Retina (tissue), 1 donor: ENCODE results near the gene LYZ.
"Not testable (repeated sequence)": the region's sequence is repeated elsewhere in the genome, so short reads cannot be mapped to it uniquely, and the experiment has no call there.

Experiments
- DNase-seq: peaks from one replicate; pipeline ENCODE4 v3.0.0-alpha.2; 2016

Gene LYZ

DNA sequence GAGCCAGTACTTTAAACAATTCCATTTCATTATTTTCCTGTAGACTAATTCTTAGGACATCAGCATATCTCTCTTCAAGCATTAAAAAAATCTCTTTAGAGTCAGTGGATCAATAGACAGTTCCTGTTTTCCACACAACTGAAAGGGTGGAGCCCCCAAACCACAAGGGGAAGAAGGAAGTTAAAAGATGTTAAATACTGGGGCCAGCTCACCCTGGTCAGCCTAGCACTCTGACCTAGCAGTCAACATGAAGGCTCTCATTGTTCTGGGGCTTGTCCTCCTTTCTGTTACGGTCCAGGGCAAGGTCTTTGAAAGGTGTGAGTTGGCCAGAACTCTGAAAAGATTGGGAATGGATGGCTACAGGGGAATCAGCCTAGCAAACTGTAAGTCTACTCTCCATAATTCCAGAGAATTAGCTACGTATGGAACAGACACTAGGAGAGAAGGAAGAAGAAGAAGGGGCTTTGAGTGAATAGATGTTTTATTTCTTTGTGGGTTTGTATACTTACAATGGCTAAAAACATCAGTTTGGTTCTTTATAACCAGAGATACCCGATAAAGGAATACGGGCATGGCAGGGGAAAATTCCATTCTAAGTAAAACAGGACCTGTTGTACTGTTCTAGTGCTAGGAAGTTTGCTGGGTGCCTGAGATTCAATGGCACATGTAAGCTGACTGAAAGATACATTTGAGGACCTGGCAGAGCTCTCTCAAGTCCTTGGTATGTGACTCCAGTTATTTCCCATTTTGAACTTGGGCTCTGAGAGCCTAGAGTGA is at the start of gene LYZ:
Gene LYZ, plus strand, starts transcription at position 220 of the 777 bp plus-strand sequence. Its CDS starts 28 bp downstream, at position 248.
- DNase-seq = no peak

DNA sequence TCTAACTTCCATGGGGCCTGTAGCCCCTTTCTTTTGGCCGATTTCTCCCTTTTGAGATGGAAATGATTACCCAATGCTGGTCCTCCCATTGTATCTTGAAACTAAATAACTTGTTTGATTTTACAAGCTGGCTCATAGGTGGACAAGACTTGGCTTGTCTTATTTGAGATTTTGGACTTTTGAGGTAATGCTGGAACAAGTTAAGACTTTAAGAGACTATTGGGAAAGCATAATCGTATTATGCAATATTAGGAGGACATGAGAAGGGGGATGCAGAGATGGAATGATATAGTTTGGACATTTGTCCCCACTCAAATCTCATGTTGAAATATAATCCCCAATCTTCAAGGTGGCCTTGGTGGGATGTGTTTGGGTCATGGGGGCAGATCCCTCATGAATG is 49.2 kb upstream of the LYZ start:
- no peak for DNase-seq

- DNase-seq = no peak
These were observed 43.9 kb upstream of the LYZ start for GRCh38 chr12:69304284-69304683.

DNA sequence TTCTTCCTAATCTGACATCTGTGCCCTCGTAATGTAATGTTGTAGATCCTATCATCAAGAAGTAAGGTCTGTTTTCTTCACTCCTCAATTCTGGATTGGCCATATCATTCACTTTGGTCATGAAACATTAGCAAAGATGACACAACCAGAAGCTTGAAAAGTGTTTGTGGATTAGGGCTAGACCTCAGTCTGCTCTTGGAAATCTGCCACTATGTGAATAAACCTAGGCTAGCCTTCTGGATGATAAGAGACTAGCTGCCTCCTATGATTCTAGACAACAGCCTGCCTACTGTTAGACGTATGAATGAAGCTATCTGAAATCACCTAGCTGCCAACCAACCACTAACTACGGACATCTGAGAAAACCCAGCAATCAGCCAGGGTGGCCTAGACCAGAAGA is 38.7 kb upstream of the LYZ start:
- no peak for DNase-seq

DNA sequence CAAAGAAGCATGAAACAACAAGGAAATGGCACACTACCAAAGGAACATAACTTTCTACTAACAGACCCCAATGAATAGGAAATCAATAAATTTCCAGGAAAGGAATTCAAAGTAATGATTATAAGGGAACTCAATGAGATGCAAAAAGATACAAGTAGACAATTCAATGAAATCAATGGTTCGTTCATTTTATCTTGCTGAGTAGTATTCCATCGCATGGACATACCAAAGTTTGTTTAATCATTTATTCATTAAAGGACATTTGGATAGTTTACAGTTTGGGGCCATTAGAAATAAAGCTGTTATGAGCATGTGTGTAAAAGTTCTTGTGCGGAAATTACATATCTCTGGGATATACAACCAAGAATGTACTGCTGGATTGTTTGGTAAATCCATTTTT is 35.0 kb upstream of the LYZ start:
- no peak for DNase-seq

GRCh38 chr12:69316784-69317183 is 31.4 kb upstream of the LYZ start:
- not testable (repeated sequence) for DNase-seq

GRCh38 chr12:69317233-69317632 is 30.9 kb upstream of the LYZ start:
- not testable (repeated sequence) for DNase-seq

GRCh38 chr12:69318225-69318624 is 30.0 kb upstream of the LYZ start:
- DNase-seq = no peak

DNA sequence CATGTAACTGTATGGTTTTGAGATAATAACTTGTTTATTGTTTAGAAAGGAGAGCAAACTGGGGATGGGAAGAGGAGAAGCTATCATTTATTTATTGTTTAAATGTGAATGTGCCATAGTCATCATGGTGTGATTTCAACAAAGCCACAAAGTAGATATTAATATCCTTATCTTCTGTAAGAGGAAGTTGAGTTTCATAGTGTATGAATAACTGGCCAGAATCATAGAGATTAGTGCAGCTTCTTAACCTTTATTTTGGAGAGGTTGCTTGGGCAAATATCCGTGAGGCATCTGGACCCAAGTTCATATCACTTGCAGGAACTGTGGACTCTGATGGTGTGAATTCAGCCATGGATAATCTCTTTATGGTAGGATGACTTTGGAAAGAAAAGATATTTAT is 26.8 kb upstream of the LYZ start:
- DNase-seq = no peak

DNA sequence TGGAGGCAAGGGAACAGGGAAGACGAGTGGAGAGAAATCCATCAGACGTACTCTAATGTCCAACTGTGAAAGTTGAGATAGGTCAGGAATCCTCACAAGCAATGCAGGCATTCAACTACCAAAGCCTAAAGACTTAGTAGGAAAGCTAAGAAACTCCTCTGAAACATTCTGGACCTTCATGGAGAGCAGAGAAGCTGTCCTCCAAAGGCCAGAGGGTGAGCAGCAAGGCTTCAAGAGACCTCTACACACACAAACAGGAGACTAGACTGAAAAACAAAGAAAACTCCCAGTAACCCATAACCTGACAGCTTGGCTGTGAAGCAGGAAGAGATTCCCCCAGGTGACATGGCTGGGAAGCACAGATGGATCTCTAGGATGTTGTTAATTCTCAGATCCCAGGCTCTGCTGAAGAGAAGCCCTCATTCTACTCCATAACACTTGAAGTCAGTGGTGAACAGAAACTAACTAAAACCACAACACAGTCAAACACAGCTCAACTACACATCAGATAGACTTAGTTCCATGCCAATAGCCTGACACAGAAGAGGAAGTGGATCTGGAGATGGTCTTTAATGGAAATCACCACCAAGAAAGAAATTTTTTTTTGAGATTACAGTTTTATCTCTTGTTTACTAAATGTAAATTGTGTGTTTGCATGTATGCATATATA is 23.2 kb upstream of the LYZ start:
- no peak for DNase-seq

DNA sequence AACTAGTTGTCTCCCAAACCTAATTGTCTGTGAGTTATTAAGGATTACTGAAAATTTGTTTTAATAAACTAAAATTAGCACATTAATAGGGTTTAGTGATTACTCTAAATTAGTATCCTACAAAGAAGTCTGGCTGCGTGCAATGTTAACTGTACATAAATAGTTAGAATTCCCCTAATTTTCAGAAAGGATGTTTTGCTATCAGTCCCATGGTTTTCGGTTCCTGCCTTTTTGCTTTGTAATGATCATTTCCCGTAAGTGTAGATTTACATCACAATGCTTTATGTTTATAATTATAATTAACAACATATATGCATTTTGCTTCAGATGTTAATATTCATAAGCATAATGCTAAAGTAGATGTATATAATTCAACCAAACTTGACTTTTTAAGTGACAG is 19.8 kb upstream of the LYZ start:
- no peak for DNase-seq

DNA sequence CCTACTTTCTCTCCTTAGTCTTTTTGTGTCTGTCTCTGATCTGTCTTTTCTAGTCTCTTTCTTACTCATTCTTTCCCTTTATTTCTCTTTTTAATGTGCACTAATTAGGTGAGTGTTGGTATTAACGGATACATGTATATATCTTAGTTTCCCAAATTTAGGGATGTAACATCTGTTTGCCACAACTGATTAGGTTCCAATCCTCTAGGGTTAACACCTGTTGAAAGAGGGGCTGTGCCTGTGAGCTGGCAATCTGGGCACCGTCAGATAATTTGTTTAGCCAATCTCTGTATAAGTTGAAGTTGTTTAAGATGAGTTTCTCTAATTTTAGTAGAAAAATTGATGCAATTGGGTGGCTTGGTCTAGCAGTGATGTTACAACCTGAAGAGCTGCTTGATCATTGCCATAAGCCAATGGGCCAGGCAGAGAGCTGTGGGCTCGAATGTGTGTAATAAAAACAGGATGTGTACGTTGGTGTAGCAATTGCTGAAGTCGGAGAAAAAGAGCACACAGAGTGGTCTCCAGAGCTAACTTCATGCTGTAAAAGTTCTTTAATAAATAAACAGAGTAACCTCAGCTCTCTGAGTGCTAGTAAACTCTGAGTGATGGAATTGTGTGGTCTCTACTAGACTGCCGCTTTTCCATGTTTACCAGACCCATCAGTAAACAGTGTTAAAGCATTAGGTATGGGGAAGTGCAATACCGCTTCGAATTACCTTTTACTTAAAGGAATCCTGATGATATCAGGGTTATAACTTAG is 18.3 kb upstream of the LYZ start:
- DNase-seq = no peak

GRCh38 chr12:69330475-69331473 is 17.4 kb upstream of the LYZ start:
- peak; percentile 57 for DNase-seq

DNA sequence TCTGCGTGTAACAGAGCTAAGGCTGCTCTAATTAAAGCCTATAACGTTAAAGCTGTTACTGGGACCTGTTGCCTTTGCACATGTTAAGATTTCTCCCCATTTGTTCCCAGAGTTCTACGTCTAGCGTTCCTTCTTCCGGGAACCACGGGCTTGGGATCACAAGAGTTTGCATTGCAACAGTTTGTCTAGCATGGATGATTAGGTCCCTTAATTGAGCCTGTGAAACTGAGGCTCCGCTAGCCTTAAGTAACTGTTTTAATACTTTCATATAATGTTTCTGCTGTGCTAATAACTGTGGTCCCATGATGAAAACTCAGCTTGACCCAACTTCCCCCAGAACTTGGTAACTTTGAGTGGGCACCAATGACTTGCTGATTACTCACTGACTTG is 16.7 kb upstream of the LYZ start:
- peak; percentile 47 for DNase-seq

- no peak for DNase-seq
These were observed 16.1 kb upstream of the LYZ start for GRCh38 chr12:69331909-69332684.

- no peak for DNase-seq
These were observed 15.3 kb upstream of the LYZ start for GRCh38 chr12:69332815-69333358.

- DNase-seq = no peak
These were observed 14.0 kb upstream of the LYZ start for GRCh38 chr12:69334158-69334557.

DNA sequence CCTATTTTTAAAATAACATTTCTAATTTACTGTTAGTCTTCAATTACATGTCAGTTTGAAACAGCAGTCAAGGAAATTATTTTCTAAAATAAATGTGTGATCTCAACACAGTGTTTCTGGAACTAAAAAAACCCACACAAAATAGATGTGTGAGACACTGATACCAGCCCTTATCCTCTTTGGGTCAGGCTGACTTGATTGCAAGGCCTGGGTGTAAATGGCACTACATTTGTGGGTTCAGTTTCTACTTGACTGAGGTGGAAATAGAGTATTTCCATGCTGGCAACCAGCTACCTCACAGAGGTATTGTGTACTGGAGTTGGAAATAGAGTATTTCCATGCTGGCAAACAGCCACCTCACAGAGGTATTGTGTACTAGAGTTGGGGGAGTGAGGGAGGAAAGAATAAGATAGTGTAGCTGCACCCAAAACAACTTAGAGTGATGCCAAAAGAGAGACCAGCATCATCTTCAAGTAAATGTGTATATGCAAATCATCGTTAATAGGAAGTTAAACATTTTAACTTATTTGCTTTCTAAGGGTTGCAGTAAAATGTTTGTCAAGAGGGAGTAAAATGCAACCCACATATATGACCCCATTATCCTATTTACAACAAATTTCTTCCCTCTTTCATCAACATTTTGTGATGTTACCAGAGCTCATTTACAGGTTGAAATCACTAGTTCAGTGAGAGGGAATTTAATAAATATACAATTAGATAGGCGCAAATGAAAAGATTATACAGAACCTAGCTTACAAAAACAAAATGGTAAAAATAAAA is 10.7 kb upstream of the LYZ start:
- DNase-seq = no peak

DNA sequence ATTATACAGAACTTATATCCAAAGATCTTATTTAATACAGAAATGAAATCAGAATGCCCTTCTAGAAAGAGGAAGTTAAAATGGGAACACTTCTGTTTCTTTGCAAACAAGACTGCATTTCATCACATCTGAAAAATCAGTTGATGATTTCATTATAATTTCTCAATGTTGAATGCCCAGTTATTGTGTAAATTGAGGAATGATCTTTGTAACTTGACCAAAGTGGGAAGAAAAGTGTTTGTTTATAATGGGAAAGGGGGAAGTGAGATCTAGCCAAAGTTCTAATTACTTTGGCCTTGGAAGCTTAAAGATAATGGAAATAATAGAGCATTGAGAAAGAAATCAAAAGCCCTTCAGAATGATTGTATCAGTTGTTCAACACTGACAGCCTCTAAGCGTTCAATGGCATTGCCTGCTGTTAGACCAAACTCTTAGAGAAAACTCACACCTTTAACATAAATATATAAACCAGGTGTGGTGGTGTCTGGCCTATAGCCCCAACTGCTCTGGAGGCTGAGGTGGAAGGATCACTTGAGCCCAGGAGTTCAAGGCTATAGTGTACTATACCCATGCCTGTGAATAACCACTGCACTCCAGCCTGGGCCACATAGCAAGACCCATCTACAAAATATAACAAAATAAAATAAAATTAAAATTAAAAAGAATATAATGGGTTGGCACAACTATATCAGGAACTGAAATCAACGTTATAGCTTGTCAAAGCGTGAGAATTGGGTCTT is 9.9 kb upstream of the LYZ start:
- no peak for DNase-seq

DNA sequence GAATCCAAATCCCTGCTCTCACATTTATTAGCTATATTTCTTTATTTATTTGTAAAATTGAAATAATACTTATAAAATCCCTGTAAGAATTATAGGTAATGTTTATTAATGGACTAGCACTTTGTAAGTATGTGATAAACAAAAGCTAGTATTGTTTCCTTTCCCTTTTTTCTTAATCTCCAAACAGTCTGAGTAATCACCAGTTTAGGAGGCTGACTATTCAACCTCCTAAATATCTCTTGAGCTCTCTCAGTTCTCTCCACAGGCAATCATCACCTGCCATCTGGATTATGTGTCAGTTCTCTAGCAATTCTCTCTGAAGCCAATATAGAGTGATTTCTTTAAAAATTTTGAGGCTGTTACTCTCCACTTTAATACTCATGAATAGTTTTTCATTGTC is 9.2 kb upstream of the LYZ start:
- DNase-seq = no peak
